ENCODE results near the gene GRXCR2.
"Not testable (repeated sequence)": the region's sequence is repeated elsewhere in the genome, so short reads cannot be mapped to it uniquely, and the experiment has no call there.

The GRXCR2 gene

DNA sequence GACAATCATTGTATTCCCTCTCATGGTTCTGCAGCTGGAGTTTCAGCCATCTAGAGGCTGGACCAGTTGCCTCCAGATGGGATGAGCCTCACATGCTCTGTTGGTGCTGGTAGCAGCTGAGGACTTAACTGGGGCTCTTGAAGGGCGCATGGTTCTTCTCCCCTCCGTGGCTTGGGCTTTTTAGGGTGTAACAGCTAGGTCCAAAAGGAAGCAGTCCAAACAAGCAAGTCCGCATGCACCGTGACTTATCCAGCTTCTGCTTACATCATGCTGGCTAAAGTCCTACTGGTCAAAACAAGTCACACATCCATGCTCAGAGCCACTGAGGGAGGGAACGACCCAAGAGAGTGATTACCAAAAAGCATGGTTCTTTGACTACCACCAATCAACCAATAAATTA, 31.9 kb upstream of the GRXCR2 start:
- no peak for DNase-seq (ENCODE audit: insufficient read length, low spot score)
- no peak for TF ChIP-seq POLR2A (IDR thresholded peaks at IDR 0.05; ENCODE audit: low read depth, low read length)
- FAIRE-seq, result no peak

DNA sequence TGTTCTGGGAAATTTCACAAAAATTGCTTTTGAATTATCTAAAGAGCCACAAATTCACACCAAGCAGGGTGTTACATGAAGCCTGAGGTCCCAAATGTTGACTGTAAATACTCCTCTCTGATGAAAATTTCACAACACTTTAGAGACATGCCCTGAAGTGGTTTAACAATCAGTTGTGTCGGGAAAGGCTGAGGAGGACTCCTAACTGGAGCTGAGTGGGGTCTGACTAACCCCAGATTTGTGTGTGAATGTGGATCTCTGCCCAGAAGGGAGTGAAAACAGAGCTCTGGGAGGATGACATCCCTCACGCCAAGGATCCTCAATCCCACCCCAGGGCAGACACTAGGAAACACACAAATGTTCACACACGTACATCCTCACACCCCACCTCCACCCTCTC, 31.1 kb upstream of the GRXCR2 start:
- no peak for FAIRE-seq
- TF ChIP-seq POLR2A (IDR thresholded peaks at IDR 0.05; ENCODE audit: low read depth, low read length), result no peak
- DNase-seq (ENCODE audit: insufficient read length, low spot score), result no peak

DNA sequence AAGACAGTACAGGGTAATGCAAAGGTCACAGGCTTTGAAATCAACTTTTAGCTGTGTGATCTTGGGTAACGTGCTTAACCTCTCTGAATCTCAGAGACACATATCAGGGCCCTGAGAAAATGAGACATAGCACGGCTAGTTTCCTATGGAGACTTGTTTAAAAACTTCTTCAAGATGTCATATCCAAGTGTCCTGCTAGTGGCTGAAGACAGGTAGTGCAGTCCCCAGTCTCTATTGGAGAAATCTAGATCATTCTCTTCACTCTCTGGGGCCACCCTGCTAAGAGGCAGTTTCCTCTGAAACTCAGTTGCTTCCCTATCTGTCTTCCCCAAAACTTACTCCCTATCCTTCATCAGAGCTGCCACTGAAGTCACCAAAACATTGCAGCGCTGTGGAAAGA, 30.3 kb upstream of the GRXCR2 start:
- DNase-seq (ENCODE audit: insufficient read length, low spot score), result no peak
- FAIRE-seq, result no peak
- no peak for TF ChIP-seq POLR2A (IDR thresholded peaks at IDR 0.05; ENCODE audit: low read depth, low read length)

DNA sequence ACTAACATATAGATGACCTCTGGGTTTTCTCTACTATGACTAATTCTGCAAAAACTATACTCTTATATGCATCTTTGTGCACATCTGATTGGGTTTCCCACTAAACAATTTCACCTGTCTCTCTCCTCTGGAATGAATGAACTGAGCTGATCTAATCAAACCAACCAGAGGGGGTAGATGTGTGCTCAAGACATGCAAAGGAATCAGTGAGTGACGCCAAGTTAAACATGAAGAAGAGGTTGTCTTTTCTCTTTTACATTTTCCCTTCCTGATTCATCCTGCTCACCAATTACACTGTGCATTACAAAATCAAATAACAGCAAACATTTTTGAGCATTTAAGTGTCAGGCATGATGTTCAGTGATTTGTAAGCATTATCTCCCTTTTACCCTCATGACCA, 29.6 kb upstream of the GRXCR2 start:
- DNase-seq (ENCODE audit: insufficient read length, low spot score), result no peak
- TF ChIP-seq POLR2A (IDR thresholded peaks at IDR 0.05; ENCODE audit: low read depth, low read length), result no peak
- FAIRE-seq, result no peak

DNA sequence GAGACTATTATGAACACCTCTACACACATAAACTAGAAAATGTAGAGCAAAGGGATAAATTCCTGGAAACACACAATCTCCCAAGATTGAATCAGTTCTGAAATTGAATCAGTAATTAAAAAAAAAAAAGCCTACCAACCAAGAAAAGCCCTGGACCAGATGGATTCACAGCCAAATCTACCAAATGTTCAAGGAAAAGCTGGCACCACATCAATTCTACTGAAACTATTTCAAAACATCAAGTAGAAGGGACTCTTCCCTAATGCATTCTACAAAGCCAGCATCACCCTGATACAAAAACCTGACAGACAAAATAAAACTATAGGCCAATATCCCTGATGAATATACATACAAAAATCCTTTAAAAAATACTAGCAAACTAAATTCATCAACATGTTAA, 25.4 kb upstream of the GRXCR2 start:
- TF ChIP-seq POLR2A (IDR thresholded peaks at IDR 0.05; ENCODE audit: low read depth, low read length), result no peak
- no peak for DNase-seq (ENCODE audit: insufficient read length, low spot score)
- no peak for FAIRE-seq

DNA sequence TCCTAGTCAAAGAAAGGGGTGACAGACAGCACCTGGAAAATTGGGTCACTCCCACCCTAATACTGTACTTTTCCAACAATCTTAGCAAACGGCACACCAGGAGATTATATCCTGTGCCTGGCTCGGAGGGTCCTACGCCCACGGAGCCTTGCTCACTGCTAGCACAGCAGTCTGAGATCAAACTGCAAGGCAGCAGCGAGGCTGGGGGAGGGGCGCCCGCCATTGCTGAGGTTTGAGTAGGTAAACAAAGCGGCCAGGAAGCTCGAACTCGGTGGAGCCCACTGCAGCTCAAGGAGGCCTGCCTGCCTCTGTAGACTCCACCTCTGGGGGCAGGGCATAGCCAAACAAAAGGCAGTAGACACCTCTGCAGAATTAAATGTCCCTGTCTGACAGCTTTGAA, 18.6 kb upstream of the GRXCR2 start:
- FAIRE-seq, result not testable (repeated sequence)

DNA sequence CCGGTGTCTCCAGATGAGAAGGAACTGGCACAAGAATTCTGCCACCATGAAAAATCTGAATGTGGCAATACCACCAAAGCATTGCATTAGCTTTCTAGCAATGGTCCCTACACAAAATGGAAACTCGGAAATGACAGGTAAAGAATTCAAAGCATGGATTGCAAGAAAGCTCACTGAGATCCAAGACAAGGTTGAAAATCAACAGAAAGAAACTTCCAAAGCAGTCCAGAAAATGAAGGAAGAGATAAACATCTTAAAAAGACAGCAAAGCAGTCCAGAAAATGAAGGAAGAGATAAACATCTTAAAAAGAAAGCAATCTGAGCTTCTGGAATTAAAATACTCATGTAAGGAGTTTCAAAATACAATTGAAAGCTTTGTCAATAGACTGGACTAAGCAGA, 16.8 kb upstream of the GRXCR2 start:
- TF ChIP-seq POLR2A (IDR thresholded peaks at IDR 0.05; ENCODE audit: low read depth, low read length), result no peak
- DNase-seq (ENCODE audit: insufficient read length, low spot score) (no peak), FAIRE-seq (no peak)

More for the DNA sequence above, 18.6 kb upstream of the GRXCR2 start:
- not testable (repeated sequence) for DNase-seq (ENCODE audit: insufficient read length, low spot score)

DNA sequence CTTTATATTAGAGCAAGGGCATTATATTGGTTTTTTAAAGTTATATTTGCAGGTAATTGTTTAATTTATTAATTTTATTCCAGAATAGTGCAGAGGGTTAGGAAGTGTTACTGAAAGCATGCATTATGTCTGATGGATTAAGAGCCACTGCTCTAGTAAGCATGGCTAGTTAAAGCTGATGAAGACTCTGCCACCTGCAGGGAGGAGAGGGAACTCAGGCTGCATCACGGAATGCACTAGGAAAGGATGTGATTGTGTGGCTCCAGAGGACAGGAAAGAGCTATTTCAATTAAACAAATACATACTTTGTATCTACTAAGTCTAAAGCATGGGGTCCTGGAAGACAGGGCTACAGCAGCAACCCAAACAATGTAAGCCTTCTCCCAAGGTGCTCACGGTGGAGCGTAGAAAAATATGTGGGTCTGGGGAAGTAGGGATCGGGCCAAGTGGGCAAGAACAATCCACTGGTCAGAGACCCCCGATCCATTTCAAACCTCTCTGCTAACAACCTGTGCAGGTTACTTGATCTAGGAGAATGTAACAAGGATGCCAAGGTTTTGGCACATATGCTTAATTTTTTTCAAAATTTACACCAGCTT, 15.3 kb upstream of the GRXCR2 start:
- no peak for TF ChIP-seq POLR2A (IDR thresholded peaks at IDR 0.05; ENCODE audit: low read depth, low read length)
- DNase-seq (ENCODE audit: insufficient read length, low spot score) (peak; percentile 32), FAIRE-seq (peak; percentile 96)

DNA sequence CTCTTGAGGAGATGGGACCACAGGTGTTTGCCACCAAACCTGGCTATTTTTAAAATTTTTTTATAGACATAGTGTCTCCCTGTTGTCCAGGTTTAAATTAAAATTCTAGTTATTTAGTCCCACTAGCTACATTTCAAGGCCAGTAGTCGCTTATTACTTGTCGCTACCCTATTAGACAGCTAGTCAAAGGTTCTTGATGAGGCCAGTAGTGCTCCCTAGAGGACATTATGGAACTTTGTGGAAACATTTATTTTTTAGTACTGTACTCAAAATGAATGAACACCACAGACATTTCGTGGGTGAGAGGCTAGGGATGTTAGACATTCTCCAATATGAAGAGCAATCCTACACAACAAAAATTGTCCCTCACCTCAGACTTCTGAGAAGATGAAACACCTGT, 14.4 kb upstream of the GRXCR2 start:
- TF ChIP-seq POLR2A (IDR thresholded peaks at IDR 0.05; ENCODE audit: low read depth, low read length), result no peak
- DNase-seq (ENCODE audit: insufficient read length, low spot score) (no peak), FAIRE-seq (no peak)

DNA sequence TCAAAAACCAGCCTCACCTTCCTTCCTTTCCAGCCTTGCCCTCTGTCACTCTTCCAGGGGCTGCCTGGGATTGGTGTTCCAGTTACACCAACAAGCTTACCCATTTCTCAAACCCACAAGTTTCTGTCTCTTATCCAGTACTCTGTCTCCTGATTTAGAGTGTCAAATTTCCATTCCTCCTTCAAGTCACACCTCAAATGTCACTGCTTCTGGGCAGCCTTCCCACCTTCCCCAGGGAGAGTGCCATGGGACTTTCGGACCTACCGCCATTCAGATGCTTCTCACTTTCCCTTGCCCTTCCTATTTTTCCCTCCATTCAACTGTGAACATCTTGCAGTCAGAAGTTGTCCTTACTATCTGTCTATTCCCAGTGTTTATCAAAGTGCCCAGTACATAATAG, 2.0 kb upstream of the GRXCR2 start:
- no peak for TF ChIP-seq POLR2A (IDR thresholded peaks at IDR 0.05; ENCODE audit: low read depth, low read length)
- DNase-seq (ENCODE audit: insufficient read length, low spot score) (no peak), FAIRE-seq (no peak)

DNA sequence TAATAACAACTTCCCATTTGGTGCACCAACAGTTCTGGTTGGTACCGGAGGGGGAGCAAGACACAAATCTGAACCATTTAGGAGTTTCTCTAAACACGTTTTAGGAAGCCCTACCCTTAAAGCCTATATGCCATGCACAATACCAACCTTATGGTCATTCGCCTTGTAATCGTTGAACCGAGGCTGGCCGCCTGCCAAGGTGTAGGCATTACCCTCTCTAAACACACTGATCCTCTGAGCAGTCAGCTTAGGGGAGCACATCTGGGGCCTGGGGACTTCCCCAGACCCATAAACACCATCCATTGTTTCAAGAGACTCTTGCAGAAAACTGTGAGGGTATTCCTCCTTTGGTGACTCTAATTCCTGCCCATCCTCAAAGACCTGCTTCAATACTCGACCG, 328 bp downstream of the GRXCR2 start:
- DNase-seq (ENCODE audit: insufficient read length, low spot score), result no peak

DNA sequence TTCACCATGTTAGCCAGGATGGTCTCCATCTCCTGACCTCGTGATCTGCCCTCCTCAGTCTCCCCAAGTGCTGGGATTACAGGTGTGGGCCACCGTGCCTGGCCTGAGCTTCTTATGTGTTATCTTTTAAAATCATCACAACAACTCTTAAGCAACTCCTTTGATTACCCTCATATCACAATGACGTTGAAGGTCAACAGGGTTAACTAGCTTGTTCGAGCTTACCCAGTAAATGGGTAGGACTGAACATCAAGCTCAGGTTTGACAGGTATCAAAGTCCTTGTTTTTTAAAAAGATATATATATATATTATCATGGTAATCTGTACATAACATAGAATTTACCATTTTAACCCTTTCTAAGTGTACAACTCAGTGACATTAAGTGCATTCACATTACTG, 3.1 kb downstream of the GRXCR2 start:
- no peak for DNase-seq (ENCODE audit: insufficient read length, low spot score)
- no peak for TF ChIP-seq POLR2A (IDR thresholded peaks at IDR 0.05; ENCODE audit: low read depth, low read length)
- no peak for FAIRE-seq

More for the DNA sequence above, 328 bp downstream of the GRXCR2 start:
- TF ChIP-seq POLR2A (IDR thresholded peaks at IDR 0.05; ENCODE audit: low read depth, low read length), result no peak
- FAIRE-seq, result no peak

DNA sequence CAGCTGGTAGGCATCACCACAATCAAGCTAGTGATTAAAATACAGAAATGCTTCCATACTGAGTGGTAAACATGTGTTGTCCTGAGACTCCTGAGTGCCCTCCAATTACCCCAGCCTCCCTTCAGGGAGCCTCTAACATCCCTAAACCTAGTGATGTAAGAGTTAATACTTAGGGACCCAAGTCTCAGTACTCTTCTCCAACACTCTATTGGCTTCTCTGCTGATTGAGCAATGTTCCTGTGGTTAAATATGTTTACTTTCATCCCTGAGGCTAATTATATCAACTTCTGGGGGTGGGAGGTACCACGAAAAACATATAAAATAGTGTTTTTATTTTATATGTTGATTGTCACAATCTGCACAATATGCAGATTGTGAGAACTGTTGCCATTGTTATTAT, 5.0 kb downstream of the GRXCR2 start:
- DNase-seq (ENCODE audit: insufficient read length, low spot score) (no peak), FAIRE-seq (no peak)
- TF ChIP-seq POLR2A (IDR thresholded peaks at IDR 0.05; ENCODE audit: low read depth, low read length), result no peak

DNA sequence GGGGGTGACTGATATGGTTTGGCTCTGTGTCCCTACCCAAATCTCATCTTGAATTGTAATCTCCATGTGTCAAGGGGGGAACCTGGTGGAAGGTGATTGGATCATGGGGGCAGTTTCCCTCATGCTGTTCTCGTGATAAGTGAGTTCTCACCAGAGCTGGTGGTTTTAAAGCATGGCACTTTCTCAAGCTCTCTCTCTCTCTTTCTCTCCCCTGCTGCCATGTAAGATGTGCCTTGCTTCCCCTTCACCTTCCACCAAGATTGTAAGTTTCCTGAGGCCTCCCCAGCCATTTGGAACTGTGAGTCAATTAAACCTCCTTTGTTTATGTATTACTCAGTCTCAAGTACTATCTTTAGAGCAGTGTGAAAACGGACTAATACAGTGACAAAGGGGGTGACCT, 8.4 kb downstream of the GRXCR2 start:
- FAIRE-seq; DNase-seq (ENCODE audit: insufficient read length, low spot score): not testable (repeated sequence)

DNA sequence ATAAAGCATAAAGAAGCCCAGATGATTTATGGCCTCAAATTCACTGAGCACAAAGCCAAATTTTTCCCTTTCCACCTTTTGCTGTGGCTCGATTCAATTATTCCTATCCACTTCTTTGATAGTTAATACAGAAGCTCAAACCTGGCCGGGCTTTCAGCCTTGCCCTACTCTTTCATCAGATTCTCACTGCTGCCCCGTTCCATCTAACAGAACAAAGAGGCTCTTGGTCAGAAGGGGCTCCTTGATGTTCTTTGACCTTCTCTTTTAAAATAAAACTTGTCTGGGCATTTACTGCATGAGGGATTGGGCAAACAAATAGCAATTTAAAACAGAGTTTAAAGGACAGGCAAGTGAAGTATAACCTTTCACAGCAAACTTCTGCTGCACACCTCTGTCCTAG, 9.8 kb downstream of the GRXCR2 start:
- TF ChIP-seq POLR2A (IDR thresholded peaks at IDR 0.05; ENCODE audit: low read depth, low read length), result no peak
- no peak for FAIRE-seq
- DNase-seq (ENCODE audit: insufficient read length, low spot score), result no peak

DNA sequence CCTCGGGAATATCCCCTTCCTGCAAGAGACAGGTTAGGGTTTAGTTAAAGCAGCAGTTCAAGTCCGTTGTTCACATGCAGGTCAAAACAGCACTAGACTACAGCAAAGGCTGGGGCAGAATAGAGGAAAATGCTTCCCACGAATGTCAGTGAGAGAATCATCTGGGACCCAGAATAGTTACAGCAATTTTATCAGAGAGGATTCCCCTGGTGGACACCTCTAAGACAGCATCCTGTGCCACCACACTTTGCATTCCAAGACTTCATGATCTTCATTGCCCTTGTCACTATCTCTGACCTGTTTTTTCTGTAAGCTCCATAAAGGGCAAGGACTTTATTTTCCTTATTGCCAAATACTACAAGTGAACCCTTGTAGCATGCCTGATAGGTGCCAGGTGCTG, 12.9 kb downstream of the GRXCR2 start:
- no peak for FAIRE-seq
- no peak for TF ChIP-seq POLR2A (IDR thresholded peaks at IDR 0.05; ENCODE audit: low read depth, low read length)
- DNase-seq (ENCODE audit: insufficient read length, low spot score), result no peak

Measured in H54 (cell line).